Measurements from ENCODE around the gene PRKN.

Gene PRKN

DNA sequence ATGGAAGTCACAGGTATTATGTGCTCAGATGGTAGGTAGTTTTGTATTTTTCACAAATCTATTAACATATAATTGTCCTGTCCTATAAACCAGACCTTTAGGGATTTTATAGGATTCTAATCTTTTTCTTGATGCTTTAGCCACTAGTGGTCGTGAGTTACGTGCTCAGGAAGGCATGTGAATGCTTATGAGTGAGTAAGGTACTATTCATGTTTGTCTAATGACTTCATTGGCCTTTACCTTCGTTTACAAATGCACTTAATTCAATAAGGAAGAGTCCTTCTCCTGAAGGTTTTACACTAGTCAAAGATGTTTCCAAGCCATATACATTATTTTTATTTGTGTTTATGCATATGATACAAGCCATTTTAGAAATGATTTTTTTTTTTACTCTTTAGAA is 23.2 kb upstream of the PRKN start:
- TF ChIP-seq ZNF565 (CRISPR knock-in tag; conservative IDR thresholded peaks at IDR 0.05; ENCODE audit: low read depth), result no peak
- no peak for TF ChIP-seq PPARA (CRISPR knock-in tag; IDR thresholded peaks at IDR 0.05; ENCODE audit: borderline replicate concordance)
- no peak for TF ChIP-seq GLIS3 (CRISPR knock-in tag; IDR thresholded peaks at IDR 0.05)
- TF ChIP-seq ESRRG (CRISPR knock-in tag; IDR thresholded peaks at IDR 0.05), result no peak
- no peak for TF ChIP-seq TOX (CRISPR knock-in tag; IDR thresholded peaks at IDR 0.05; ENCODE audit: borderline replicate concordance)
- no peak for TF ChIP-seq RARB (CRISPR knock-in tag; IDR thresholded peaks at IDR 0.05)
- TF ChIP-seq BACH2 (CRISPR knock-in tag; IDR thresholded peaks at IDR 0.05; ENCODE audit: borderline replicate concordance), result no peak
- TF ChIP-seq, protein P1, sequence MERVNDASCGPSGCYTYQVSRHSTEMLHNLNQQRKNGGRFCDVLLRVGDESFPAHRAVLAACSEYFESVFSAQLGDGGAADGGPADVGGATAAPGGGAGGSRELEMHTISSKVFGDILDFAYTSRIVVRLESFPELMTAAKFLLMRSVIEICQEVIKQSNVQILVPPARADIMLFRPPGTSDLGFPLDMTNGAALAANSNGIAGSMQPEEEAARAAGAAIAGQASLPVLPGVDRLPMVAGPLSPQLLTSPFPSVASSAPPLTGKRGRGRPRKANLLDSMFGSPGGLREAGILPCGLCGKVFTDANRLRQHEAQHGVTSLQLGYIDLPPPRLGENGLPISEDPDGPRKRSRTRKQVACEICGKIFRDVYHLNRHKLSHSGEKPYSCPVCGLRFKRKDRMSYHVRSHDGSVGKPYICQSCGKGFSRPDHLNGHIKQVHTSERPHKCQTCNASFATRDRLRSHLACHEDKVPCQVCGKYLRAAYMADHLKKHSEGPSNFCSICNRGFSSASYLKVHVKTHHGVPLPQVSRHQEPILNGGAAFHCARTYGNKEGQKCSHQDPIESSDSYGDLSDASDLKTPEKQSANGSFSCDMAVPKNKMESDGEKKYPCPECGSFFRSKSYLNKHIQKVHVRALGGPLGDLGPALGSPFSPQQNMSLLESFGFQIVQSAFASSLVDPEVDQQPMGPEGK (CRISPR knock-in tag; IDR thresholded peaks at IDR 0.05; ENCODE audit: borderline replicate concordance), result no peak
- TF ChIP-seq ZNF70 (CRISPR knock-in tag; IDR thresholded peaks at IDR 0.05), result no peak
- TF ChIP-seq ZC3H10 (CRISPR knock-in tag; IDR thresholded peaks at IDR 0.05), result no peak
- TF ChIP-seq ZNF8 (CRISPR knock-in tag; IDR thresholded peaks at IDR 0.05), result no peak
- TF ChIP-seq OSR1 (CRISPR knock-in tag; IDR thresholded peaks at IDR 0.05), result no peak
- TF ChIP-seq ARNTL (CRISPR knock-in tag; IDR thresholded peaks at IDR 0.05; ENCODE audit: borderline replicate concordance, low read depth), result no peak
- TF ChIP-seq, protein P2, sequence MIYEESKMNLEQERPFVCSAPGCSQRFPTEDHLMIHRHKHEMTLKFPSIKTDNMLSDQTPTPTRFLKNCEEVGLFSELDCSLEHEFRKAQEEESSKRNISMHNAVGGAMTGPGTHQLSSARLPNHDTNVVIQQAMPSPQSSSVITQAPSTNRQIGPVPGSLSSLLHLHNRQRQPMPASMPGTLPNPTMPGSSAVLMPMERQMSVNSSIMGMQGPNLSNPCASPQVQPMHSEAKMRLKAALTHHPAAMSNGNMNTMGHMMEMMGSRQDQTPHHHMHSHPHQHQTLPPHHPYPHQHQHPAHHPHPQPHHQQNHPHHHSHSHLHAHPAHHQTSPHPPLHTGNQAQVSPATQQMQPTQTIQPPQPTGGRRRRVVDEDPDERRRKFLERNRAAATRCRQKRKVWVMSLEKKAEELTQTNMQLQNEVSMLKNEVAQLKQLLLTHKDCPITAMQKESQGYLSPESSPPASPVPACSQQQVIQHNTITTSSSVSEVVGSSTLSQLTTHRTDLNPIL (CRISPR knock-in tag; IDR thresholded peaks at IDR 0.05; ENCODE audit: low read depth), result no peak
- ATAC-seq, result no peak

DNA sequence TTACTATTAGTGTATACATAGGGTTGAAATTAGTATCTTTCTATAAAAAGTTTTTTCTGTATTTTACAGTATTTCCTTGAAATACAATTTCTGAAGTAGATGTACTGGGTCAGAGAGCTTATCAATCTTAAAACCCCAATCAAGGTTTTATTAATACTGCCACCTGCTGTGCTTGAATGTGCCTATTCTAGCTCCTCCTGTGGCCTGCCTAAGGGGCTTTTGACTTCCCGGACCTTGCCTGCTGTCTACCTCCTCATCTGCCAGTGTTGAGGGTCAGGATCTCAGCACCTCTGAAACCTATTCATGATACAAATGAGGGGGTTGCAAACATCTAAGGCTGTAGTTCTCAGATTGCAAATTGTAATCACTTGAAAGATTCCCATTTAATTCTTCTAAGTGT is 9.4 kb upstream of the PRKN start:
- TF ChIP-seq GLIS3 (CRISPR knock-in tag; IDR thresholded peaks at IDR 0.05) (no peak), ESRRG (CRISPR knock-in tag; IDR thresholded peaks at IDR 0.05) (no peak), ZFP30 (CRISPR knock-in tag; IDR thresholded peaks at IDR 0.05) (no peak), TCF4 (CRISPR knock-in tag; IDR thresholded peaks at IDR 0.05; ENCODE audit: borderline replicate concordance) (no peak), ZNF70 (CRISPR knock-in tag; IDR thresholded peaks at IDR 0.05) (no peak), TOX (CRISPR knock-in tag; IDR thresholded peaks at IDR 0.05; ENCODE audit: borderline replicate concordance) (no peak), SNAI2 (CRISPR knock-in tag; IDR thresholded peaks at IDR 0.05) (no peak), ARNTL (CRISPR knock-in tag; IDR thresholded peaks at IDR 0.05; ENCODE audit: borderline replicate concordance, low read depth) (no peak), ZC3H10 (CRISPR knock-in tag; IDR thresholded peaks at IDR 0.05) (no peak), ZFP3 (CRISPR knock-in tag; IDR thresholded peaks at IDR 0.05) (no peak), ZNF565 (CRISPR knock-in tag; conservative IDR thresholded peaks at IDR 0.05; ENCODE audit: low read depth) (no peak), CSDC2 (CRISPR knock-in tag; IDR thresholded peaks at IDR 0.05) (no peak), RARB (CRISPR knock-in tag; IDR thresholded peaks at IDR 0.05) (no peak)
- TF ChIP-seq, protein P3, sequence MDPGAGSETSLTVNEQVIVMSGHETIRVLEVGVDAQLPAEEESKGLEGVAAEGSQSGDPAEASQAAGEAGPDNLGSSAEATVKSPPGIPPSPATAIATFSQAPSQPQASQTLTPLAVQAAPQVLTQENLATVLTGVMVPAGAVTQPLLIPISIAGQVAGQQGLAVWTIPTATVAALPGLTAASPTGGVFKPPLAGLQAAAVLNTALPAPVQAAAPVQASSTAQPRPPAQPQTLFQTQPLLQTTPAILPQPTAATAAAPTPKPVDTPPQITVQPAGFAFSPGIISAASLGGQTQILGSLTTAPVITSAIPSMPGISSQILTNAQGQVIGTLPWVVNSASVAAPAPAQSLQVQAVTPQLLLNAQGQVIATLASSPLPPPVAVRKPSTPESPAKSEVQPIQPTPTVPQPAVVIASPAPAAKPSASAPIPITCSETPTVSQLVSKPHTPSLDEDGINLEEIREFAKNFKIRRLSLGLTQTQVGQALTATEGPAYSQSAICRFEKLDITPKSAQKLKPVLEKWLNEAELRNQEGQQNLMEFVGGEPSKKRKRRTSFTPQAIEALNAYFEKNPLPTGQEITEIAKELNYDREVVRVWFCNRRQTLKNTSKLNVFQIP (CRISPR knock-in tag; IDR thresholded peaks at IDR 0.05; ENCODE audit: borderline replicate concordance, low read depth), result no peak
- TF ChIP-seq, protein P2 (CRISPR knock-in tag; IDR thresholded peaks at IDR 0.05; ENCODE audit: low read depth), result no peak
- TF ChIP-seq, protein P1 (CRISPR knock-in tag; IDR thresholded peaks at IDR 0.05; ENCODE audit: borderline replicate concordance), result no peak
- TF ChIP-seq, protein P4, sequence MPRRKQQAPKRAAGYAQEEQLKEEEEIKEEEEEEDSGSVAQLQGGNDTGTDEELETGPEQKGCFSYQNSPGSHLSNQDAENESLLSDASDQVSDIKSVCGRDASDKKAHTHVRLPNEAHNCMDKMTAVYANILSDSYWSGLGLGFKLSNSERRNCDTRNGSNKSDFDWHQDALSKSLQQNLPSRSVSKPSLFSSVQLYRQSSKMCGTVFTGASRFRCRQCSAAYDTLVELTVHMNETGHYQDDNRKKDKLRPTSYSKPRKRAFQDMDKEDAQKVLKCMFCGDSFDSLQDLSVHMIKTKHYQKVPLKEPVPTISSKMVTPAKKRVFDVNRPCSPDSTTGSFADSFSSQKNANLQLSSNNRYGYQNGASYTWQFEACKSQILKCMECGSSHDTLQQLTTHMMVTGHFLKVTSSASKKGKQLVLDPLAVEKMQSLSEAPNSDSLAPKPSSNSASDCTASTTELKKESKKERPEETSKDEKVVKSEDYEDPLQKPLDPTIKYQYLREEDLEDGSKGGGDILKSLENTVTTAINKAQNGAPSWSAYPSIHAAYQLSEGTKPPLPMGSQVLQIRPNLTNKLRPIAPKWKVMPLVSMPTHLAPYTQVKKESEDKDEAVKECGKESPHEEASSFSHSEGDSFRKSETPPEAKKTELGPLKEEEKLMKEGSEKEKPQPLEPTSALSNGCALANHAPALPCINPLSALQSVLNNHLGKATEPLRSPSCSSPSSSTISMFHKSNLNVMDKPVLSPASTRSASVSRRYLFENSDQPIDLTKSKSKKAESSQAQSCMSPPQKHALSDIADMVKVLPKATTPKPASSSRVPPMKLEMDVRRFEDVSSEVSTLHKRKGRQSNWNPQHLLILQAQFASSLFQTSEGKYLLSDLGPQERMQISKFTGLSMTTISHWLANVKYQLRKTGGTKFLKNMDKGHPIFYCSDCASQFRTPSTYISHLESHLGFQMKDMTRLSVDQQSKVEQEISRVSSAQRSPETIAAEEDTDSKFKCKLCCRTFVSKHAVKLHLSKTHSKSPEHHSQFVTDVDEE (CRISPR knock-in tag; IDR thresholded peaks at IDR 0.05), result no peak
- no peak for ATAC-seq

Measured in SK-N-SH treated with all-trans-retinoic acid at 6 μM for 48 hours (cell line).